Measurements from ENCODE around the gene PLVAP.

Gene PLVAP

GRCh38 chr19:17312189-17313113 is 64.7 kb downstream of the PLVAP start:
- H3K4me3 ChIP-seq (ENCODE audit: low read depth, low read length): no peak overlapping the region
- TF ChIP-seq CTCF (IDR thresholded peaks at IDR 0.05; ENCODE audit: low read depth, low read length, missing control alignments): no peak
- in situ Hi-C loops (cut with HindIII; ENCODE audit: low sequenced_read_pairs): loop anchor here (25.0 kb wide), 1 partner anchor 150 kb away; no protein-coding TSS in a partner anchor
- DNase-seq (ENCODE audit: low read depth): no peak

GRCh38 chr19:17311455-17312188 is 65.5 kb downstream of the PLVAP start:
- no peak overlapping the region for H3K4me3 ChIP-seq (ENCODE audit: low read depth, low read length)
- no peak for TF ChIP-seq CTCF (IDR thresholded peaks at IDR 0.05; ENCODE audit: low read depth, low read length, missing control alignments)
- in situ Hi-C loops (cut with HindIII; ENCODE audit: low sequenced_read_pairs): loop anchor here (25.0 kb wide), 1 partner anchor 149 kb away; no protein-coding TSS in a partner anchor
- no peak for DNase-seq (ENCODE audit: low read depth)

- in situ Hi-C loops (cut with HindIII; ENCODE audit: low sequenced_read_pairs): loop anchor here (25.0 kb wide), 1 partner anchor 148 kb away; no protein-coding TSS in a partner anchor
- peak overlapping the region; percentile 99 for H3K4me3 ChIP-seq (ENCODE audit: low read depth, low read length)
- no peak for DNase-seq (ENCODE audit: low read depth)
- no peak for TF ChIP-seq CTCF (IDR thresholded peaks at IDR 0.05; ENCODE audit: low read depth, low read length, missing control alignments)
Observed at GRCh38 chr19:17309965-17310461, 67.1 kb downstream of the PLVAP start.

- H3K4me3 ChIP-seq (ENCODE audit: low read depth, low read length): peak within 1 kb of the TSS; percentile 99
- no peak for TF ChIP-seq CTCF (IDR thresholded peaks at IDR 0.05; ENCODE audit: low read depth, low read length, missing control alignments)
- DNase-seq (ENCODE audit: low read depth): peak; percentile 100
- in situ Hi-C loops (cut with HindIII; ENCODE audit: low sequenced_read_pairs): loop anchor here (25.0 kb wide), 1 partner anchor 147 kb away; no protein-coding TSS in a partner anchor
Observed at GRCh38 chr19:17309198-17309964, 67.8 kb downstream of the PLVAP start, which contains the start of gene DDA1. DDA1 (plus strand) TSS chr19:17309563; CDS start chr19:17309655, 92 bp downstream.

GRCh38 chr19:17307876-17308377 is 69.2 kb downstream of the PLVAP start:
- TF ChIP-seq CTCF (IDR thresholded peaks at IDR 0.05; ENCODE audit: low read depth, low read length, missing control alignments): no peak
- no peak for DNase-seq (ENCODE audit: low read depth)
- no peak overlapping the region for H3K4me3 ChIP-seq (ENCODE audit: low read depth, low read length)
- in situ Hi-C loops (cut with HindIII; ENCODE audit: low sequenced_read_pairs): loop anchor here (25.0 kb wide), 1 partner anchor 146 kb away; no protein-coding TSS in a partner anchor
